ENCODE data around the gene ITGA7.

DNA sequence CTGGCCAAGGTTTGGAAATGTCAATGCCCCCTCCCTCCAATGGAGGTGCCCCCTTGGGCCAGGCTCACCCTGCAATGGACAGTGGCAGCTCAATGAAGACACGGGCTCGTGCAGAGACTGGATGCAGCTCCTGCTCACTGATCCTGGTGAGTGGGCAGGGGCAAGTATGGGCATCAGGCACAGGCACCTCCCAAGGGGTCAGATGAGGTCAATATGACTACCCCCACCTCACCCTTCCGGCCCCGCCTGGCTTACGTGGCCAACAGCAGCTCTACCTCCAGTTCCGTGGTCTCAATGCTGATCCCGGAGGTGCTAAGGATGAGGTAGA lies 13.6 kb downstream of the ITGA7 start:
- no peak for TF ChIP-seq POLR2A (IDR thresholded peaks at IDR 0.05)
- TF ChIP-seq, protein P1, sequence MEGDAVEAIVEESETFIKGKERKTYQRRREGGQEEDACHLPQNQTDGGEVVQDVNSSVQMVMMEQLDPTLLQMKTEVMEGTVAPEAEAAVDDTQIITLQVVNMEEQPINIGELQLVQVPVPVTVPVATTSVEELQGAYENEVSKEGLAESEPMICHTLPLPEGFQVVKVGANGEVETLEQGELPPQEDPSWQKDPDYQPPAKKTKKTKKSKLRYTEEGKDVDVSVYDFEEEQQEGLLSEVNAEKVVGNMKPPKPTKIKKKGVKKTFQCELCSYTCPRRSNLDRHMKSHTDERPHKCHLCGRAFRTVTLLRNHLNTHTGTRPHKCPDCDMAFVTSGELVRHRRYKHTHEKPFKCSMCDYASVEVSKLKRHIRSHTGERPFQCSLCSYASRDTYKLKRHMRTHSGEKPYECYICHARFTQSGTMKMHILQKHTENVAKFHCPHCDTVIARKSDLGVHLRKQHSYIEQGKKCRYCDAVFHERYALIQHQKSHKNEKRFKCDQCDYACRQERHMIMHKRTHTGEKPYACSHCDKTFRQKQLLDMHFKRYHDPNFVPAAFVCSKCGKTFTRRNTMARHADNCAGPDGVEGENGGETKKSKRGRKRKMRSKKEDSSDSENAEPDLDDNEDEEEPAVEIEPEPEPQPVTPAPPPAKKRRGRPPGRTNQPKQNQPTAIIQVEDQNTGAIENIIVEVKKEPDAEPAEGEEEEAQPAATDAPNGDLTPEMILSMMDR (IDR thresholded peaks at IDR 0.05), result no peak
